HCT116 (cell line): Measurements from ENCODE around the gene ADIG. TPM values are rescaled to one million over a fixed set of nuclear protein-coding genes. Genes with fewer than 3 reads are reported as not detected.

Experiments used
- ATAC-seq: fragments of 200-7000 bp; cut with Tn5 transposase; 2 replicates; pipeline ENCODE4 v1.9.1; 2020; ENCODE audit warnings: mild to moderate bottlenecking, moderate library complexity
- BruUV-seq: library from RNA; stranded (reverse); fragments of 400-500 nt; replicated peaks from 2 replicates; lab custom pipeline; 2021; lab: Mats Ljungman, UMichigan
- CTCF ChIA-PET: fragments of 300-600 bp; sonication (Branson Sonifier 250); formaldehyde crosslinking; loops from one replicate; lab custom pipeline; 2021; ENCODE audit warnings: antibody characterized with exemption; lab: Charles Lee
- POLR2A ChIA-PET: fragments of 300-600, 350-600 bp; sonication (Branson Sonifier 250); formaldehyde crosslinking; loops from one replicate; lab custom pipeline; 2021; ENCODE audit warnings: antibody characterized with exemption; lab: Charles Lee
- RAD21 ChIA-PET, 2 experiments: fragments of 300-600 bp; sonication (Branson Sonifier 250); formaldehyde crosslinking; loops; one replicate each; lab custom pipeline; 2023; ENCODE audit warnings: low total read pairs in 2 of 2; ENCODE audit not compliant: uncharacterized antibody in 2 of 2, unreplicated experiment in 2 of 2, low non-redundant PET in 1 of 2; lab: Charles Lee
- DNase-seq: peaks from one replicate; pipeline ENCODE4 v3.0.0-alpha.2; 2010; ENCODE audit warnings: low read depth, low spot score
- H2AFZ ChIP-seq: fragments of 200-600 bp; shearing (Covaris generic), sonication (generic); 2 replicates; pipeline ENCODE4 v1.6.1; 2017; ENCODE audit warnings: low read depth, mixed run types, mixed read lengths, antibody characterized with exemption, low read length; ENCODE audit not compliant: poor library complexity, severe bottlenecking
- H3K27ac ChIP-seq: 2 replicates; pipeline ENCODE4 v1.5.1; 2012; ENCODE audit warnings: low read depth, low read length
- H3K27me3 ChIP-seq: fragments of 200-600 bp; sonication (generic); 2 replicates; pipeline ENCODE4 v1.6.1; 2016; ENCODE audit warnings: mixed run types, low read length, mixed read lengths; ENCODE audit not compliant: insufficient read depth
- H3K36me3 ChIP-seq, 2 experiments: fragments of 200-500 bp in 1 of 2; fragments of 200-600 bp in 1 of 2; sonication (Bioruptor generic) in 1 of 2; sonication (generic) in 1 of 2; 2 replicates each; pipeline versions ENCODE4 v1.5.1 to v1.6.1; 2014 to 2016; ENCODE audit warnings: low read length in 2 of 2, inconsistent platforms in 1 of 2, mixed read lengths in 1 of 2, mixed run types in 1 of 2; ENCODE audit not compliant: insufficient read depth in 2 of 2, control insufficient read depth in 1 of 2
- H3K4me1 ChIP-seq, 2 experiments: fragments of 200-600 bp in 1 of 2; sonication (generic) in 1 of 2; 2 replicates each; pipeline versions ENCODE4 v1.5.1 to v1.6.1; 2012 to 2017; ENCODE audit warnings: low read length in 2 of 2, inconsistent platforms in 1 of 2, mild to moderate bottlenecking in 1 of 2, mixed read lengths in 1 of 2, mixed run types in 1 of 2, moderate library complexity in 1 of 2; ENCODE audit not compliant: insufficient read depth in 2 of 2, control insufficient read depth in 1 of 2
- H3K4me2 ChIP-seq: fragments of 200-600 bp; sonication (generic); 2 replicates; pipeline ENCODE4 v1.6.1; 2017; ENCODE audit warnings: mixed run types, low read length, mixed read lengths
- H3K4me3 ChIP-seq, 2 experiments: fragments of 200-600 bp in 1 of 2; sonication (generic) in 1 of 2; replicated peaks in 1 of 2; 2 replicates each; pipeline ENCODE4 v1.5.1; 2011 to 2016; ENCODE audit warnings: low read length in 2 of 2, control low read depth in 1 of 2, low read depth in 1 of 2, mild to moderate bottlenecking in 1 of 2, mixed read lengths in 1 of 2, mixed run types in 1 of 2
- H3K79me2 ChIP-seq: fragments of 200-600 bp; sonication (generic); 2 replicates; pipeline ENCODE4 v1.6.1; 2017; ENCODE audit warnings: mild to moderate bottlenecking, mixed run types, low read length, moderate library complexity, mixed read lengths; ENCODE audit not compliant: insufficient read depth
- H3K9ac ChIP-seq: fragments of 200-600 bp; sonication (generic); 2 replicates; pipeline ENCODE4 v1.6.1; 2016; ENCODE audit warnings: low read length, mixed read lengths
- H3K9me2 ChIP-seq: fragments of 200-600 bp; sonication (generic), shearing (Covaris generic); 2 replicates; pipeline ENCODE4 v1.6.1; 2017; ENCODE audit warnings: mixed run types, mild to moderate bottlenecking, moderate library complexity; ENCODE audit not compliant: insufficient read depth
- H3K9me3 ChIP-seq, 2 experiments: fragments of 200-500 bp in 1 of 2; fragments of 200-600 bp in 1 of 2; sonication (Bioruptor generic) in 1 of 2; sonication (generic) in 1 of 2; 2 replicates each; pipeline ENCODE4 v1.6.1; 2014 to 2017; ENCODE audit warnings: low read length in 2 of 2, mixed read lengths in 2 of 2, inconsistent platforms in 1 of 2, low read depth in 1 of 2, mild to moderate bottlenecking in 1 of 2, mixed run types in 1 of 2, moderate library complexity in 1 of 2; ENCODE audit not compliant: control insufficient read depth in 1 of 2, insufficient read depth in 1 of 2
- H4K20me1 ChIP-seq: fragments of 200-600 bp; sonication (generic), shearing (Covaris generic); 2 replicates; pipeline ENCODE4 v1.6.1; 2017; ENCODE audit warnings: mixed run types, mild to moderate bottlenecking, moderate library complexity; ENCODE audit not compliant: insufficient read depth
- CEBPB ChIP-seq: IDR thresholded peaks from 2 replicates; pipeline ENCODE4 v1.6.1; 2012; ENCODE audit warnings: low read depth
- EGR1 ChIP-seq: IDR thresholded peaks from 2 replicates; pipeline ENCODE4 v1.6.1; 2012; ENCODE audit warnings: low read depth
- EZH2 ChIP-seq: fragments of 200-600 bp; sonication (generic); IDR thresholded peaks from 2 replicates; pipeline ENCODE4 v1.6.1; 2017; ENCODE audit warnings: antibody characterized with exemption, mixed run types
- JUND ChIP-seq: IDR thresholded peaks from 2 replicates; pipeline ENCODE4 v1.6.1; 2012
- MAX ChIP-seq: IDR thresholded peaks from 2 replicates; pipeline ENCODE4 v1.6.1; 2012
- POLR2A ChIP-seq: IDR thresholded peaks from 2 replicates; pipeline ENCODE4 v1.7.0; 2011; ENCODE audit warnings: borderline replicate concordance; ENCODE audit not compliant: insufficient read depth, insufficient read length; ENCODE audit errors: extremely low read depth
- POLR2AphosphoS5 ChIP-seq: IDR thresholded peaks from 2 replicates; pipeline ENCODE4 v1.6.1; 2011; ENCODE audit warnings: mild to moderate bottlenecking, low read depth, low read length, moderate library complexity
- RAD21 ChIP-seq: IDR thresholded peaks from 2 replicates; pipeline ENCODE4 v1.6.1; 2012; ENCODE audit warnings: low read depth, mild to moderate bottlenecking
- REST ChIP-seq: IDR thresholded peaks from 2 replicates; pipeline ENCODE4 v1.6.1; 2012; ENCODE audit warnings: low read depth
- SP1 ChIP-seq: IDR thresholded peaks from 2 replicates; pipeline ENCODE4 v1.6.1; 2012; ENCODE audit warnings: low read depth
- SRF ChIP-seq: IDR thresholded peaks from 2 replicates; pipeline ENCODE4 v1.6.1; 2012; ENCODE audit warnings: low read depth
- TCF7L2 ChIP-seq: IDR thresholded peaks from 2 replicates; pipeline ENCODE4 v1.7.0; 2011; ENCODE audit warnings: borderline replicate concordance, inconsistent platforms; ENCODE audit not compliant: insufficient read depth, insufficient read length; ENCODE audit errors: extremely low read depth
- YY1 ChIP-seq: IDR thresholded peaks from 2 replicates; pipeline ENCODE4 v1.6.1; 2011; ENCODE audit warnings: low read length, low read depth, moderate library complexity, mild to moderate bottlenecking; ENCODE audit not compliant: insufficient replicate concordance; ENCODE audit errors: extremely low read depth
- ZBTB33 ChIP-seq: IDR thresholded peaks from 2 replicates; pipeline ENCODE4 v1.6.1; 2011; ENCODE audit warnings: mild to moderate bottlenecking, low read length, moderate library complexity; ENCODE audit not compliant: insufficient replicate concordance; ENCODE audit errors: extremely low read depth
- ZFX ChIP-seq: fragments of 450-650 bp; IDR thresholded peaks from 2 replicates; pipeline ENCODE4 v1.6.1; 2017
- ZNF274 ChIP-seq: fragments of 200-500 bp; sonication (Bioruptor generic); IDR thresholded peaks from 2 replicates; pipeline ENCODE4 v1.6.1; 2014; ENCODE audit warnings: mild to moderate bottlenecking, low read depth, low read length, inconsistent platforms
- intact Hi-C: fragments of 100-400 bp; cut with micrococcal nuclease; formaldehyde crosslinking; loops from 2 replicates; pipeline ENCODE4 v1.10.0; 2022
- total RNA-seq: library from RNA; stranded (reverse); gene quantifications from one replicate; pipeline ENCODE4 v1.2.1, GENCODE V29; 2021; ENCODE audit not compliant: unreplicated experiment

ADIG gene
- total RNA-seq, 1 experiment from 2014 or later, result not detected

GRCh38 chr20:38566036-38566598 lies 14.9 kb upstream of the ADIG start (continued):
- TF ChIP-seq ZBTB33 (no peak), RAD21 (no peak), TCF7L2 (no peak), ZNF274 (no peak), EGR1 (no peak)

GRCh38 chr20:38569747-38570525 lies 11.1 kb upstream of the ADIG start:
- intact Hi-C loops, result no loop called here
- no peaks in the 10 kb centered on the region for H4K20me1 ChIP-seq
- no peaks in the 10 kb centered on the region for H3K9me3 ChIP-seq
- no peaks in the 10 kb centered on the region for H3K79me2 ChIP-seq
- ATAC-seq (no peak), DNase-seq (no peak)
- no peak overlapping the region for H3K4me2 ChIP-seq
- H3K4me1 ChIP-seq, result no peaks in the 10 kb centered on the region
- H2AFZ ChIP-seq, result no peak overlapping the region
- H3K9me2 ChIP-seq, result no peaks in the 10 kb centered on the region
- ChIA-PET POLR2A (no interaction called here), RAD21 (no interaction called here), CTCF (no interaction called here)
- no peak overlapping the region for H3K4me3 ChIP-seq
- H3K9ac ChIP-seq, result no peak overlapping the region
- H3K27ac ChIP-seq, result no peak overlapping the region
- H3K27me3 ChIP-seq, result no peaks in the 10 kb centered on the region
- BruUV-seq, result no TSS peak
- peaks cover 5 to 8% of the 10 kb centered on the region in 2 experiments; a peak in 2 of 4 replicates for H3K36me3 ChIP-seq
- TF ChIP-seq POLR2AphosphoS5, result no peak
- TF ChIP-seq ZFX, result no peak
- TF ChIP-seq TCF7L2, result no peak
- TF ChIP-seq ZNF274, result no peak
- no peak for TF ChIP-seq EZH2
- TF ChIP-seq YY1, result no peak
- no peak for TF ChIP-seq EGR1
- TF ChIP-seq JUND, result no peak
- TF ChIP-seq SRF, result no peak
- TF ChIP-seq POLR2A, result no peak
- TF ChIP-seq MAX, result no peak
- no peak for TF ChIP-seq SP1
- TF ChIP-seq ZBTB33, result no peak
- TF ChIP-seq CEBPB, result no peak
- no peak for TF ChIP-seq REST
